ENCODE results near the gene MFN1.
"Not testable (repeated sequence)": the region's sequence is repeated elsewhere in the genome, so short reads cannot be mapped to it uniquely, and the experiment has no call there.

Gene MFN1

DNA sequence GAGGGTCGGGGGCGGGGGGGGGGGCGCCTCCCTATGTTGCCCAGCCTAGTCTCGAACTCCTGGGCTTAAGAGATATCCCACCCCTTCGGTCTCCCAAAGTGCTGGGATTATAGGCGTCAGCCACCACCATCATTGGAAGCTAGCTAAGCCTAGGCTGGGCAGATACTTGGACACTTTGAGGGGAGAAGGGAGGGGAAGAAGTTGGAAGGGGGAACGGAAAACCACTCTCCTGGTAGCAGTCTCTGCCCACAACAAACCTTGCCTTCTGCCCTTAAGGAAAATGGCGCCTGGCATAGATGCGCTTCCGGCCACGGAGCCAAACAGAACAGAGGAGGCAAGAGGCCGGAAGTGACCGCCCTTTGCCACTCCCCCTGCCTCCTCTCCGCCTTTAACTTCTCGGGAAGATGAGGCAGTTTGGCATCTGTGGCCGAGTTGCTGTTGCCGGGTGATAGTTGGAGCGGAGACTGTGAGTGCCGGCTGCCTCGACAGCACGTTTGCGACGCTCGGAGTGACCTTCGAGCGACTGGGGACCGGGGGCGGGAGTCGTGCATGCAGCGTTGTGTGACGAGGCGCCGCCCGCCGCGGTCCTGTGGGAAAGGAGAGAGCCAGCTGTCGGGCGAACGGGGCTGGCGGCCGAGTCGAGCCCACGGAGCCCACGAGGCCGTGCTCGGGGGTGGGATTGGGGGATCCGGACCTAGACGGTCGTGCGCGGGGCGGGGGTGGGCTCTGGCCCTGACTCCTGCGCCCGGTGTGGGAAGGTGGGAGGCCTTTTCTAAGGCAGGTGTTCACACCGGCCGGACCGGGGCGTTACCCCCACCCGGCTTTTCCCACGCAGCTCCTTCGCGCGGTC is at the start of gene MFN1:
TSS of gene MFN1 (plus strand) at position 365 of the 850 bp plus-strand sequence. CDS start 1,143 bp downstream, outside the sequence.
- DNase-seq: peak; percentile 88 to 94

DNA sequence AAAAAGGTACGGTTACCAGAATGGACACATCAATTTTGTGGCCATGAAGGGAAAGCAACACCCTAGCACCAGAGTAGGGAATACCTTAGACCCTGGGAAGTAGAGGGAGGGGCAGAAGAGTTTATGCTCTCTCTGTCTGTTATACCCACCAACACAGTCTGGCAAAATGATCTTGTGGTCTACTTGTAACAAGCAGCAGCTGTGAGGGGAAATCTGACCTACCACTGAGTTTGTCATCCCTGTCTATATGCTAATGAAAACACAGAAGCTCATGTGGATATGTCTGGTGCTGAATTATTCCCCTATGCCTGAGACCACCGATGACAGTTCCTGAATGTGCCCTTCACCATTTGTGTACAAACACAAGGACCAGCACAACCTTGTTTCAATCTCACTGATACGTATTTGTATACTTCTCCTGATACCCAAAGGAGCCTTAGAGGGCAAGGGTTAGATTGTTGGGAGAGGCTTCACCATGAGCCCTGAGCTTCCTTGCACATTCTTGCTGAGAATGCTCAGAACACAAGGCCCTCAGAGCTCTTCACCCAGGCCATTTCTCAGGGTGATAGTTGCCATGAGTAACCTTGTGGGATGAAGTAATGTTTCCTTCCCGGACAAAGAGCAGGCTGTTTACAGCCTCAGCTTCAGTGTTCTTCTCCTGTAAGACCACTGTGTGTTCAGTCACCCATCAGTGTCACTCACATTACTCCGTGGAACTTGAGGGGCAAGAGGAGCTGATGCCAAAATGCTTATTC is 49.4 kb upstream of the MFN1 start:
- DNase-seq: no peak

DNA sequence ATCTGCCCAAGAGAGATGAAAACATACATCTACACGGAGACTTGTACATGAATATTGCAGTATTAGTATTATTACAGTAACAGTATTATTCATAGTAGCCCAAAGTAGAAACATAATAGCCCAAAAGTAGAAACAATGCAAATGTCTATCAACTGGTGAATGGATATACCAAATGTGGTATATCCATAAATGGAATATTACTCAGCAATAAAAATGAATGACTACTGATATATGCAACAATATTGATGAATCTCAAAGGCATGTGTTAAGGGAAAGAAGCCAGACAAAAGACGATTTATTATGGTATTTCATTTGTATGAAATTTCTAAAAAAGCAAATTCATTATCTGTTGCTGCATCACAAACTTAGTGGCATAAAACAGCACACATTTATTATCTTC is 48.2 kb upstream of the MFN1 start:
- no peak for DNase-seq

DNA sequence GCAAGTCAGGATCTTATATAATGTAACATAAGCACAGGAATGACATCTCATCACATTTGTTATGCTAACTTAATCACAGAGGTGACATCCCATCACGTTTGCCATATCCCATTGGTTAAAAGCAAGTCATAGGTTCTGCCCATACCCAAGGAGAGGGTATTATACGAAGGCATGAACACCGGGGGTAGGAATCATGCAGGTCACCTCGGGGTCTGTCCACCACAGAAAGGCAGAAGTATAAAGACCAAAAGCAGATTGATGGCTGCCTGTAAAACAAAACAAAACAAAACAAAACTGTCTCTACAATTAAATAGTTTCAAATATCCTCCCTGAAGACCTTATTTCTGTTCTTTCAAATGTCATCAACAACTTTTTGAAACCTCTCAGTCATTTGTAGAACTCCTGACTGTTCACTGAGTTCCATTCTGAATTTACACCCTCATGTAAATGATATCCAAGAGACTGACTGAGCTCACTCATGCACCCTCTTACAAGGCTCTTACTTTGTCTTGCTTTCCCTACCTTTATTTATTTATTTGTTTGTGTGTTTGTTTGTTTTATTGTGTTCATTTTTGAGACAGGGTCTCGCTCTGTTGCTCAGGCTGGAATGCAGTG is 47.4 kb upstream of the MFN1 start:
- DNase-seq: no peak

DNA sequence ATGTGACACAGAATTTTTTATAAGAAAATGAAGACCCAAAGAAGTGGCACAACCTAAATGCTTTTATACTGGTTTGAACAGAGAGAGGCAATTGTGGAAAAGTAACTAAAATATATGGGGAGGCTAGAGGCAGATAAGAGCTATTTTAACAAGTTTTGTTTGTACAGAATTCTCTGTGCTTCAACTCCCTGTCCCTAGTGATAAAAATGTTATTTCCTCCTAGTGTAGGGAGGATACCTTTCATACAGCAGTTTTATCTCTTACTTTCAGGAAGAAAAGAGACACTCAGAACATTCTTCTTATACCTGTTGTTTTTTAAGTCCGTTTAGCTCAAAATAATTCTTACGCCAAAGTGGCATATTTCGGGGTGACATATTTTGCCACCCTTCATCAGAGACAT is 45.9 kb upstream of the MFN1 start:
- no peak for DNase-seq

DNA sequence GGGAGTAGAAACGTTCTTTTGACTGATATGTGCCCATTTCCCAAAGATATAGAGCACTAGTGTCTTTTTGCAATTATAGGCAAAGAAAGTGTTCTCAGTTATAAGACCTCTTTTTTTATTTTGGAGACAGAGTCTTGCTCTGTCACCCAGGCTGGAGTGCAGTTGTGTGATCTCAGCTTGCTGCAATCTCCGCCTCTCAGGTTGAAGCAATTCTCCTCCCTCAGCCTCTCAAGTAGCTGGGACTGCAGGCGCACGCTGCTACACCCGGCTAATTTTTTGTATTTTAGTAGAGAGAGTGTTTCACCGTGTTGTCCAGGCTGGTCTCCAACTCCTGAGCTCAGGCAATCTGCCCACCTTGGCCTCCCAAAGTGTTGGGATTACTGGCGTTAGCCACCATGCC is 45.4 kb upstream of the MFN1 start:
- no peak for DNase-seq

DNA sequence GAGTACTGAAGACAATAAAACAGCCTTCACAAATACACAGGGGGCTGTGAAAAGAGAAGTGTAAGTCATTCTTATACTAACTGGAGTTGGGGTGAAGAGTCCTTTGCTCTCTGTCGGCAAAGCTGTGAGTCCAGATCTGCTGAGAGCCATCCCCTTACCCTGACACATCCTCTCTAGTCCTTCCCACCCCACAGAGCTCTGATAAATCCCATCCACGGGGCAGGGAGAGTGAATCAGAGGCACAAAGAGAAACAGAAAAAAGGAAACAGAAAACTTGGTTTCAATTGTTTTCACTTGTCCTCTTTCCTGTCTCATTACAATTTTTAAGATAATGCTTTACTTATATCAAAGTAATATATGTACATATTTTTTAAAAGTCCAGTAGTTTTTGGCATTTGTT is 42.9 kb upstream of the MFN1 start:
- no peak for DNase-seq

DNA sequence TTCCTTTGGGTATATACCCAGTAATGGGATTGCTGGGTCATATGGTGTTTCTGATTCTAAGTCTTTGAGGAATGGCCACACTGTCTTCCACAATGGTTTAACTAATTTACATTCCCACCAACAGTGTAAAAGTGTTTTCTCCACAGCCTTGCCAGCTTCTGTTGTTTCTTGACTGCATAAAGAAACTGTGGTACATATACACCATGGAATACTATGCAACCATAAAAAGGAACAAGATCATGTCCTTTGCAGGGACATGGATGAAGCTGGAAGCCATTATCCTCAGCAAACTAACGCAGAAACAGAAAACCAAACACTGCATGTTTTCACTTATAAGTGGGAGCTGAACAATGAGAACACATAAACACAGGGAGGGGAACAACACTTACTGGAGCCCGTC is 40.1 kb upstream of the MFN1 start:
- not testable (repeated sequence) for DNase-seq

DNA sequence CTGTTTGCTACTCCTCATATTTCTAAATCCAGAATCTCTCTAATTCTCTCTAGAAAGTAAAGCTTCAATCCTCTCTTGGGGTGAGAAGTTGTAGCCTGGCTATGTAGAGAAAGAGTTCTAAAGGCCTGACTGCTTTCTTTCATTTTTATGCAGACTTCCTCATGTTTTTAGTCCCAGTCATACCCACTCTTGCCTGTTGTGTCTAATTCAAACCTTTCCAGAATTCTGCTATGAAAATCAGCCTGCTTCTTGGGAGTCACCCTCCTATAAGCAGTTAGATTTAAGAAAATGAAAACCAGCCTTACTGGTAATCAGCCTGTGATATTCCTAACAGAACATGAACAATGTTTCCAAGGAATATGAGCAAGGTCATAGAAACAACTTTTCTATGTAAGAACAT is 39.5 kb upstream of the MFN1 start:
- DNase-seq: no peak

DNA sequence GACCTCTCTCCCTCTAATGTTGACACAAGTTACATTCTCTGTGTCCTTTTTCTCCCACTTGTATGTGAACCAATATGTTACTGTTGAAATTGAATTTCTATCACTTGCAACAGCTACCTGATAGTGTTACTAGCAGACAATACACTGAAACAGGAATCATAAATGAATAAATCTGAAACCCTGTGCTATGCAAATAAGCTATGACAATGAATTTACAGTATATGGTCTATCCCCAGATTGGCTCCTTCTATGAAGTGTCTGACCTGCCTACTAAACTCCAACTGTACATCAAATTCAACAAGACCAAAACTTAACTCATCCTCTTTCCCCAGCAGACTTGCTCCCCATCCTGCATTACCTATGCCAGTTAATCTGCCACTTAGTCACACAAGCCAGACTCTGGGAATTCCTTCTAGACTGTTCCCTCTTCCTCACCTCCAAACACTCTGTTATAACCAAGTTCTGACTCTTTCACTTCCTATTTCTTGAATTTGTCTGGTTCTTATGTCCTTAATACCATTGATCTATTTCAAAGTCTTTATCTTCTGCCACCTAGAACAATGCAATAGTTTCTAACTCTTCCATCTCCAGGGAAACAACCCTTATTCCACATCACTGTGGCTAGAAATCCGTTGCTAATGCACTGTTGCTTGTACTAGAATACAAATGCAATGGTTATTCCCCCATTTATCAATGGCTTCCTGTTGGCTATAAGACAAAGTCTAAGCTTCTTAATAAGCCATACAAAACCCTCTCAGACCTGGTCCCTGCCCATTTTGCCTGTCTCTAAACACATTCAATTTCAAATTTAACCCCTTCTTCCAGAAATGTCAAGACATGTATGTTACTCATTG is 38.1 kb upstream of the MFN1 start:
- no peak for DNase-seq

DNA sequence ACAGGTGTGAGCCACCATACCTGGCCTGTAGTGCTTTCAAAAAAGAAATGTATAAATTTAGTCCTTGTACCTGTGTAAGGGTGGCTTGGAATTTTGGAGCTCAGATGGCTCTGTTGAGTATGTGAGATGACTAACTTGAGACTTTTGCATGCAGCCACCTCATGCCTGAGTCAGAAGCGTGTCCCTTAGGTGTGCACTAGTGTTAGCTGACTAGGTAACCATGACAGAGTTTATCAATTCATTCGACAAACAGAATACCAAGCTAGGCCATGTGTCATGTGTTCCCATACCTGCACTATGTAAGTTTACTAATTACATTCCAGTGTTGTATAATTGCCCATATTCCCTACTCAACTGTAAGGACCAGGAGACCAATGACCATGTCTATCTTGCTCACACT is 28.6 kb upstream of the MFN1 start:
- DNase-seq: no peak

DNA sequence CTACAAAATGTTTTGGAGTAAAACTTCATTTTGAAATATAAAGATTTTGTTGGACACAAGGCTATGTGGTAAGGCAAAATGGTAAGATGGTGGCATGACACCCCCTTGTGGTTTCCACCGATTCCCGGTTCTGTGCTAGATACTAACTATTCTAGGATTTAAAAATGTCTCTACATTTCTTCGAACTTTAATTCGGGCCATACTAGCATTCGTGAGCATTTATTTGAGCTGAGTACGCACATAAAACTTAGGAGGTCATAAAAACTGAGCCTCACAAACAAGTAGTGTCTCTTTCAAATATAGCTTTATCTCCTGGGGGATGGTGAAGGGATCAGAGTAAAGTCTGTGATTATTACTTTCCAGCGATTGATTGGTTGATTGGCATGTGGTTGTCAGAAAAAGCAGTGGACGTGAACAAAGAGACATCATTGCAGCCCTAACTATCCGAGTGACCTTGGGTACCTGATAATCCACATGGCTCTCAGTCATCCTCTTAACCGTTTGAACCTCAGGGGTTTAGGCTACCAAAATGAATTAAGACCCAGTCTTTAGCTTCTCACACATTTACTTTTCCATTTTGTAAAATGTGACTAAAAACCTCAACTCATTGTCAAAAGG is 25.7 kb upstream of the MFN1 start:
- DNase-seq: peak; percentile 44 to 54

DNA sequence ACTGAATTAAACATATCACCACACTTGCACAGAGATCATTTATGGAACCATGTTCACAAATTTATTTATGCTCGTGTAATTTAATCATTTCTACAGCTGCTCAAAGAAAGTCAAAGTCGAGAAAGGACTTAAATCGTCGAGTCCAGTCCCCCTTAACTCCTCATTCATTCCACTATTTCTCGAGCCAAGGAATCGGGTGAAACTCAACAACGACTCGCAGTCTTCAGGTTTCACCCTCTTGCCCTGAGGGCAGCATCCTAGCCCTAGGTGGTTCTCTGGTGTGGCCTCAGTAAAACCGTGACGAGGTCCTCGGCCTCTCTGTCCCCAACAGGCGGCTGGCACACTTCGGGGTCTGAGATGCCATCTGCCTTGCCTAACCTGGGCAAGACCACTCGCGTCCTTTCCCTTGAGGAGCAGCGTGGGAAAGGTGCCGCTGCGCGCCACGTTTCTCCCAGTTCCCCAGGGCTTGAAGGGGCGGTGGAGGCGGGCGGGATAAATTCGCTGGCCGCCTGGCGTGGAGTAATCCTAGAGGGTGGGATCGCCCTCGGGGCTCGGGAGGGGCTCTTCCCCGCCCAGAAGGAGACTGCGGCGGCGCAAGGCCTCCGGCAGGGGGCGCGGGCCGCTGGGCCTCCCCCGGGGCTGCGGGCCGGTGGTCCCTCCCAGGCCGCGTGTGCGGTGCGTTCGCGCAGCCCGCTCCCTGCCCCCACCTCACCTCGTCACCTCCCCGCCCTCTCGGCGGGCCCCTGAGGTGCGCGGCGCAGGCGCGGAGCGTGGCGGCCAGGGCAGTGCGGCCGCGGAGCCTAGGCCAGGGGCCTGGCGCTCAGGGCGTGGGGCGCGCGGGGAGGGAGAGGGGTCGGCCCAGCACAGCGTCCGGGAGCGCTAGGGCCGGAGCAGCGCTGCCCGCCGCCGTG is 25.0 kb upstream of the MFN1 start, which contains the start of gene ZNF639:
TSS of gene ZNF639 (plus strand) at position 746 of the 911 bp plus-strand sequence. CDS start 5,263 bp downstream, outside the sequence.
- peak; percentile 76 to 93 for DNase-seq

DNA sequence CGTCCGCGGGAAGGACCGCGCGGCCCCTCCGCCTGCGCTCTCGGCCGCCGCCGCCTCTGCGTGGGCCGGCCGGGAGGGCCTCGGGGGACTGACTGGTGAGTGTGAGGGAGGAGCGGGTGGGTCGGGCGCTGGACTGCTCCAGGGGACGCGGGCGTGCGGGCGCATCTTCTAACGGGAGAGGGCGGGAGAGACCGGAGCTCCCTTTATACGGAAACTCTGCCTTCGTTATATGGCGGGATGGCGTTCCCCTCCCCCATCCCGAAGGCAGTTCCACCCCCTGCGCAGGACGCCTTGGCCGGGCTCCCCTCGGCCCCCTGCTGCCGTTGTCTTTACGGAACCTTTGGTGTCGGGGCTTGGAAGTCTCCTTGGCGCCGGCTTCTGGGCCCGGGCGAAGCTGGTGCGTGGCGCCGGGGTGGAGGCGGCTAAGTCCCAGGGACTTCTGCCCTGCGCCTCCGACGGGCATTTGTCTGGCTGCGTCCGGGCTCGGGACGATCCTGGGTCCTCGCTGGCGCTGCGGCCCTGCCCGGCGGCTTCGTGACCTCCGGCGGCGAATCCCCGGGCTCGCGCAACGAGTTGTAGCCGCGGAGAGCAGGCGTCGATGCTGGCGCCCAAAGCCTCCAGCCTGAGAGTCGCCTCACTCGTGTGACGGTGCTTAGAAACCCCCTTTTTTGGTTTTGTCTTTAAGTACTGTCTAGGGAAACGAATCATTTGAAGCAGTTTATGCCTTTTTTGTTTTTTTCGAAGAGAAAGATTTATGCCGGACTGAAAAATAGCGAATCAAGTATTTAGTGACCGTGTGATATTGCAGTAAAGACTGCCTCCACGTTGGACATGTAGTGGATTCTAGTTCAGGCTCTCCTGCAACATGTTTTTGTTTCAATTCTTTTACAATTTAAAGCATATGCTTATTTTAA is 24.1 kb upstream of the MFN1 start:
- peak; percentile 46 to 70 for DNase-seq

DNA sequence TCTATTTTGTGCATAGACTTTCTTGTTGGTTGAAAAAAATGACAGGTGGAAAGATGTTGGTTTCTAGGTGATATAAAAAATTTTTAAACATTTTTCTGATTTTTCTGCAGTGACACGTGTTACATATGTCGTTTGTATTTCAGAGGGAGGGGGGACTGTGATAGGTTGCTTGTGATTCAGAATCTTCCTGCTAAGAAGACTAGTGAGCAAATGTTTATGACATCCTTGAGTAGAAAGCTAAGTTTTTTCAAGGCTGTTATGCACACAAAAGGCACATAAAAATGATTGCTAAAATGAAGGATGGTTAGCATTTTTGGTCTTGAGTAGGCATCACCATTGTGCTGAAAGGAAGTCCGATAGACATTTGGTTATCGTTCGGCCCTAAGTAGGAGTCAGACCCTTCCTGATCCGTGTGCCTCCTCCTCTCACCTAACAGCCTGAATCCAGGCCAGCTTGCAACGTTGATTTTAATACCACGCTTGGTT is 23.2 kb upstream of the MFN1 start:
- DNase-seq: peak in 1 of 2 experiments; percentile 8

DNA sequence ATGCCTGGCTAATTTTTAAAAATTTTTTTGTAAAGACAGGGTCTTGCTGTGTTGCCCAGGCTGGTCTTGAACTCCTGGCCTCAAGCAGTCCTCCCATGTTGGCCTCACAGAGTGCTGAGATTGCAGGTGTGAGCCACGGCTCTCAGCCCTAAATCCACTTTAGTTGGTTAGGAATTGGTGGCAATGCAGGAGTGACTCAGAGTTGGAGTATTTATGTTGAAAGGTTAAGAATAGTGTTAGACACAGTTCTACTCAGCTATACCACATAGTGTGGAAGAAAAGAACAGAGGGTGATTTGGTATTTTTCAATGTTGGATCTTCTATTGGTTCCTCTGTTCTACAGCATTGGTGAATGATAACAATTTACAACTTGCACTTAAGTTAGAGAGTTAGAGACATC is 17.1 kb upstream of the MFN1 start:
- no peak for DNase-seq

DNA sequence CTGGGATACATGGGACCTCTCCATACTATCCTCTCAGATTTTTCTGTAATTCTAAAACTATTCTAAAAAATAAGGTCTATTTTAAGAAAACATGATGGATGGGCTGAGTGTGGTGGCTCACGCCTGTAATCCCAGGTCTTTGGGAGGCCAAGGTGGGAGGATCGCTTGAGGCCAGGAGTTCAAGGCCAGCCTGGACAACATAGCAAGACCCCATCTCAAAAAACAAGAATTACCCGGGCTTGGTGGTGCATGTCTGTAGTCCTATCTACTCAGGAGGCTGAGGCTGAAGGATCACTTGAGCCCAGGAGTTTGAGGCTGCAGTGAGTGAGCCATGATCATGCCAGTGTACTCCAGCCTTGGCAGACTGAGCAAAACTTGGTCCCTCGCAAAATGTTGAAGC is 15.3 kb upstream of the MFN1 start:
- DNase-seq: no peak

DNA sequence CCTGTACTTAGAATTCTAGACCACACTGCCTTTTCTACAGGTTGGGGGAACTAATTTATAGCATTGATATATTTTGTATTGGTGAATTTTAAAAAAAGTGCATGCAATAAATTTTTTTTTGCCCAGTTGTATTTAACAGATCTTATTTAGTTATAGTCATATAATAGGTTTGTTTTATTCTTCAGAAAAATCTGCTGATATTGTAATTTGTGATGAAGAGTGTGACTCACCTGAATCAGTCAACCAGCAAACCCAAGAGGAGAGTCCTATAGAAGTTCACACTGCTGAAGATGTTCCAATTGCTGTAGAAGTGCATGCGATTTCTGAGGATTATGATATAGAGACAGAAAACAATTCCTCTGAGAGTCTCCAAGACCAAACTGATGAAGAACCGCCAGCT is 14.4 kb upstream of the MFN1 start:
- DNase-seq: no peak

DNA sequence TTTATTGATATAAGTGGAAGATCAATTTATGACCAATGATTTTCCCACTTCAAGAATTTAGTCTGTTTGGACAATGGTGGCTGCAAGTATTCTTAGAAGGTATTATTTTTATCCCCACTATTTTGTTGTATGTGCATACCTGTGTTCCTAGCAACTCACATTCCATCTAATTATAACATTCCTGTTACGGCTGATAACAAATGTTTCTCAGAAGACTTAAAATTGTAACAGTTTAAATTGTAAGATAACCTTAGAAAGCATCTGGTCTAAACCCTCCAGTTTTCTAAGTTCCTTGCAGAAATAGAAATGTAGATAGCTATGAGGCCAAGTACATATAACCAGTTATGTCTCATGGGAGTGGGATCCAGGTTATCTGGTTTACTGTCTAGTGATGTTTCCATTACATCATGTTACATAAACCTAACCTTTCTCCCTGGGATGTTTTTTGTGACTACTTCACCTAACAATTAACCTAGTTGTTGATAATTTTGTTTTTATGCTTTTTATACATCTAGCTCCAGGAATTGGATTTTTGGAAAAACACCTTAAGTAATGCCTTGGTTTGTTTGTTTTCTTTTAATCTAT is 11.1 kb upstream of the MFN1 start:
- DNase-seq: no peak
